ENCODE measurements around the gene MCM6. TPM values are rescaled to one million over a fixed set of nuclear protein-coding genes. Genes with fewer than 3 reads are reported as not detected.
"Not testable (repeated sequence)": the region's sequence is repeated elsewhere in the genome, so short reads cannot be mapped to it uniquely, and the experiment has no call there.

MCM6 gene
- total RNA-seq, 3 donors from 2014 or later: 157 to 197 (median 185) TPM

GRCh38 chr2:135821190-135821589 is 55.1 kb downstream of the MCM6 start:
- H3K27me3 Mint-ChIP-seq (ENCODE audit: low read depth): no peaks in the 10 kb centered on the region
- H3K9me3 Mint-ChIP-seq: peaks cover 8% of the 10 kb centered on the region
- ATAC-seq: no peak
- DNase-seq: no peak
- no peak overlapping the region for H3K4me3 Mint-ChIP-seq
- peaks cover 19% of the 10 kb centered on the region for H3K4me1 Mint-ChIP-seq (ENCODE audit: low read depth)
- H3K36me3 Mint-ChIP-seq (ENCODE audit: insufficient read depth): no peaks in the 10 kb centered on the region

GRCh38 chr2:135820003-135820618 is 56.1 kb downstream of the MCM6 start:
- H3K27me3 Mint-ChIP-seq (ENCODE audit: low read depth): no peaks in the 10 kb centered on the region
- no peaks in the 10 kb centered on the region for H3K36me3 Mint-ChIP-seq (ENCODE audit: insufficient read depth)
- peak overlapping the region; percentile 59 for H3K4me3 Mint-ChIP-seq
- DNase-seq (peak; percentile 66), ATAC-seq (peak; percentile 96 to 97)
- H3K4me1 Mint-ChIP-seq (ENCODE audit: low read depth): peaks cover 23% of the 10 kb centered on the region
- peaks cover 8% of the 10 kb centered on the region for H3K9me3 Mint-ChIP-seq

- peaks cover 29% of the 10 kb centered on the region for H3K4me1 Mint-ChIP-seq (ENCODE audit: low read depth)
Measured at GRCh38 chr2:135818937-135819610, 57.2 kb downstream of the MCM6 start.

GRCh38 chr2:135817951-135818350 is 58.3 kb downstream of the MCM6 start:
- no peak overlapping the region for H3K4me3 Mint-ChIP-seq
- no peaks in the 10 kb centered on the region for H3K36me3 Mint-ChIP-seq (ENCODE audit: insufficient read depth)
- DNase-seq: no peak
- H3K27me3 Mint-ChIP-seq (ENCODE audit: low read depth): no peaks in the 10 kb centered on the region
- peaks cover 6% of the 10 kb centered on the region for H3K9me3 Mint-ChIP-seq
- H3K4me1 Mint-ChIP-seq (ENCODE audit: low read depth): peaks cover 29% of the 10 kb centered on the region
- ATAC-seq: no peak

More at GRCh38 chr2:135818937-135819610, 57.2 kb downstream of the MCM6 start:
- Mint-ChIP-seq H3K9me3 (peaks cover 8% of the 10 kb centered on the region), H3K36me3 (ENCODE audit: insufficient read depth) (no peaks in the 10 kb centered on the region), H3K4me3 (no peak overlapping the region), H3K27me3 (ENCODE audit: low read depth) (no peaks in the 10 kb centered on the region)
- DNase-seq (no peak), ATAC-seq (peak; percentile 12 to 19)

GRCh38 chr2:135817466-135817865 is 58.8 kb downstream of the MCM6 start:
- peaks cover 29% of the 10 kb centered on the region for H3K4me1 Mint-ChIP-seq (ENCODE audit: low read depth)
- H3K27me3 Mint-ChIP-seq (ENCODE audit: low read depth): no peaks in the 10 kb centered on the region
- peaks cover 3% of the 10 kb centered on the region for H3K9me3 Mint-ChIP-seq
- no peak overlapping the region for H3K4me3 Mint-ChIP-seq
- no peak for ATAC-seq
- DNase-seq: no peak
- no peaks in the 10 kb centered on the region for H3K36me3 Mint-ChIP-seq (ENCODE audit: insufficient read depth)

GRCh38 chr2:135815269-135815668 is 61.0 kb downstream of the MCM6 start:
- Mint-ChIP-seq H3K4me1 (ENCODE audit: low read depth) (peaks cover 25% of the 10 kb centered on the region), H3K9me3 (peaks cover 3% of the 10 kb centered on the region), H3K27me3 (ENCODE audit: low read depth) (no peaks in the 10 kb centered on the region), H3K36me3 (ENCODE audit: insufficient read depth) (no peaks in the 10 kb centered on the region), H3K4me3 (no peak overlapping the region)
- peak; percentile 35 to 41 for ATAC-seq
- no peak for DNase-seq

- no peaks in the 10 kb centered on the region for H3K27me3 Mint-ChIP-seq (ENCODE audit: low read depth)
- H3K36me3 Mint-ChIP-seq (ENCODE audit: insufficient read depth): no peaks in the 10 kb centered on the region
- DNase-seq (no peak), ATAC-seq (no peak)
- H3K9me3 Mint-ChIP-seq: peaks cover 3% of the 10 kb centered on the region
- no peak overlapping the region for H3K4me3 Mint-ChIP-seq
- peaks cover 10% of the 10 kb centered on the region for H3K4me1 Mint-ChIP-seq (ENCODE audit: low read depth)
Measured at GRCh38 chr2:135812907-135813511, 63.2 kb downstream of the MCM6 start.

- H3K36me3 Mint-ChIP-seq (ENCODE audit: insufficient read depth); ATAC-seq; DNase-seq; H3K27me3 Mint-ChIP-seq (ENCODE audit: low read depth); H3K4me3 Mint-ChIP-seq; H3K9me3 Mint-ChIP-seq; H3K4me1 Mint-ChIP-seq (ENCODE audit: low read depth): not testable (repeated sequence)
Measured at GRCh38 chr2:135807874-135808273, 68.4 kb downstream of the MCM6 start.

- ATAC-seq: no peak
- H3K9me3 Mint-ChIP-seq: peaks cover 10% of the 10 kb centered on the region
- no peaks in the 10 kb centered on the region for H3K27me3 Mint-ChIP-seq (ENCODE audit: low read depth)
- DNase-seq: no peak
- H3K4me3 Mint-ChIP-seq: no peak overlapping the region
- H3K4me1 Mint-ChIP-seq (ENCODE audit: low read depth): no peaks in the 10 kb centered on the region
- peaks cover 4% of the 10 kb centered on the region for H3K36me3 Mint-ChIP-seq (ENCODE audit: insufficient read depth)
Measured at GRCh38 chr2:135803278-135803677, 73.0 kb downstream of the MCM6 start.

GRCh38 chr2:135802350-135802749 is 73.9 kb downstream of the MCM6 start:
- Mint-ChIP-seq H3K36me3 (ENCODE audit: insufficient read depth) (peaks cover 4% of the 10 kb centered on the region), H3K9me3 (peaks cover 10% of the 10 kb centered on the region), H3K4me1 (ENCODE audit: low read depth) (peaks cover 2% of the 10 kb centered on the region), H3K4me3 (no peak overlapping the region), H3K27me3 (ENCODE audit: low read depth) (no peaks in the 10 kb centered on the region)
- ATAC-seq (no peak), DNase-seq (no peak)

- no peaks in the 10 kb centered on the region for H3K27me3 Mint-ChIP-seq (ENCODE audit: low read depth)
- peaks cover 10% of the 10 kb centered on the region for H3K9me3 Mint-ChIP-seq
Measured at GRCh38 chr2:135800513-135801460, 75.5 kb downstream of the MCM6 start.

GRCh38 chr2:135799738-135800137 is 76.5 kb downstream of the MCM6 start:
- no peak overlapping the region for H3K4me3 Mint-ChIP-seq
- H3K9me3 Mint-ChIP-seq: peaks cover 10% of the 10 kb centered on the region
- no peaks in the 10 kb centered on the region for H3K27me3 Mint-ChIP-seq (ENCODE audit: low read depth)
- no peak for DNase-seq
- H3K4me1 Mint-ChIP-seq (ENCODE audit: low read depth): peaks cover 2% of the 10 kb centered on the region
- H3K36me3 Mint-ChIP-seq (ENCODE audit: insufficient read depth): peaks cover 4% of the 10 kb centered on the region
- no peak for ATAC-seq

More at GRCh38 chr2:135800513-135801460, 75.5 kb downstream of the MCM6 start:
- no peak overlapping the region for H3K4me3 Mint-ChIP-seq
- DNase-seq (no peak), ATAC-seq (no peak)
- peaks cover 4% of the 10 kb centered on the region for H3K36me3 Mint-ChIP-seq (ENCODE audit: insufficient read depth)
- H3K4me1 Mint-ChIP-seq (ENCODE audit: low read depth): peaks cover 2% of the 10 kb centered on the region

- peaks cover 10% of the 10 kb centered on the region for H3K9me3 Mint-ChIP-seq
- H3K4me1 Mint-ChIP-seq (ENCODE audit: low read depth): peaks cover 2% of the 10 kb centered on the region
- ATAC-seq (no peak), DNase-seq (no peak)
- H3K4me3 Mint-ChIP-seq: no peak overlapping the region
- peaks cover 4% of the 10 kb centered on the region for H3K36me3 Mint-ChIP-seq (ENCODE audit: insufficient read depth)
- no peaks in the 10 kb centered on the region for H3K27me3 Mint-ChIP-seq (ENCODE audit: low read depth)
Measured at GRCh38 chr2:135798762-135799161, 77.5 kb downstream of the MCM6 start.

GRCh38 chr2:135798275-135798705 is 78.0 kb downstream of the MCM6 start:
- Mint-ChIP-seq H3K36me3 (ENCODE audit: insufficient read depth) (peaks cover 4% of the 10 kb centered on the region), H3K4me3 (no peak overlapping the region), H3K9me3 (peaks cover 10% of the 10 kb centered on the region), H3K4me1 (ENCODE audit: low read depth) (peaks cover 2% of the 10 kb centered on the region), H3K27me3 (ENCODE audit: low read depth) (no peaks in the 10 kb centered on the region)
- DNase-seq: no peak
- ATAC-seq: no peak

Measured in activated T-cell treated with anti-CD3 and anti-CD28 coated beads, Interleukin-2, amount 50 U/mL, for 4 hours (primary cell).